OCI-LY3 (cell line): Measurements from ENCODE around the gene CDC42EP5.
A peak's percentile ranks its signal among the peaks of the same experiment; 100 is the strongest.

Experiments used
- H2AFZ ChIP-seq: fragments of 200-600, 300-600 bp; shearing (Covaris generic); 2 replicates; pipeline ENCODE4 v1.6.0; 2014; ENCODE audit warnings: antibody characterized with exemption, low read depth, low read length
- H3K27ac ChIP-seq: fragments of 200-600, 300-600 bp; sonication (generic); 2 replicates; pipeline ENCODE4 v1.5.1; 2014; ENCODE audit warnings: mild to moderate bottlenecking, low read length, moderate library complexity, mixed read lengths
- H3K27me3 ChIP-seq: fragments of 200-600, 300-600 bp; sonication (generic); 2 replicates; pipeline ENCODE4 v1.6.1; 2014; ENCODE audit warnings: low read depth, low read length, mixed read lengths
- H3K36me3 ChIP-seq: fragments of 200-600, 300-600 bp; sonication (generic); replicated peaks from 2 replicates; pipeline ENCODE3; 2014; ENCODE audit warnings: low read depth, low read length, mixed read lengths
- H3K4me1 ChIP-seq: fragments of 300-600, 200-600 bp; sonication (generic); 2 replicates; pipeline ENCODE4 v1.6.1; 2014; ENCODE audit warnings: low read length, mixed read lengths
- H3K4me2 ChIP-seq: fragments of 200-600, 300-600 bp; sonication (generic); 2 replicates; pipeline ENCODE4 v1.6.1; 2014; ENCODE audit warnings: low read length, mixed read lengths
- H3K4me3 ChIP-seq: fragments of 300-600, 200-600 bp; sonication (generic); 2 replicates; pipeline ENCODE4 v1.5.1; 2014; ENCODE audit warnings: antibody characterized with exemption, mild to moderate bottlenecking, low read length, moderate library complexity
- H3K79me2 ChIP-seq: fragments of 300-600, 200-600 bp; shearing (Covaris generic); 2 replicates; pipeline ENCODE4 v1.6.1; 2014; ENCODE audit warnings: mild to moderate bottlenecking, low read length, mixed read lengths
- H3K9ac ChIP-seq: fragments of 300-600, 200-600 bp; shearing (Covaris generic); 2 replicates; pipeline ENCODE4 v1.6.0; 2014; ENCODE audit warnings: mild to moderate bottlenecking, low read length, moderate library complexity
- H3K9me3 ChIP-seq: fragments of 200-600, 300-600 bp; shearing (Covaris generic); 2 replicates; pipeline ENCODE4 v1.6.1; 2014; ENCODE audit warnings: low read length, mixed read lengths; ENCODE audit not compliant: insufficient read depth
- H4K20me1 ChIP-seq: fragments of 200-600, 300-600 bp; sonication (generic); 2 replicates; pipeline ENCODE4 v1.6.1; 2016; ENCODE audit warnings: low read length, mixed read lengths; ENCODE audit not compliant: insufficient read depth
- CTCF ChIP-seq: fragments of 200-600, 300-600 bp; sonication (generic); IDR thresholded peaks from 2 replicates; pipeline ENCODE4 v1.5.1; 2014; ENCODE audit warnings: antibody characterized with exemption, low read length, low read depth
- EZH2phosphoT487 ChIP-seq: fragments of 200-600 bp; shearing (Covaris generic); IDR thresholded peaks from 2 replicates; pipeline ENCODE4 v1.6.1; 2018; ENCODE audit warnings: antibody characterized with exemption, mixed run types, low read depth

The CDC42EP5 gene

GRCh38 chr19:54473071-54473891 lies at the start of gene CDC42EP5:
Gene CDC42EP5, minus strand, starts transcription at chr19:54473296. Its CDS starts 7,749 bp downstream, at chr19:54465547.
- no peak within 1 kb of the TSS for H3K27ac ChIP-seq

GRCh38 chr19:54521860-54522513 lies 48.9 kb upstream of the CDC42EP5 start:
- 0 out of 2 replicates have a peak, but pooled peaks cover 3% of the 10 kb centered on the region for H4K20me1 ChIP-seq
- H3K9me3 ChIP-seq: no peaks in the 10 kb centered on the region
- peaks cover 59% of the 10 kb centered on the region for H3K4me1 ChIP-seq
- no peak overlapping the region for H2AFZ ChIP-seq
- no peaks in the 10 kb centered on the region for H3K79me2 ChIP-seq
- no peaks in the 10 kb centered on the region for H3K36me3 ChIP-seq
- no peak for TF ChIP-seq CTCF
- no peak for TF ChIP-seq EZH2phosphoT487
- no peak overlapping the region for H3K27ac ChIP-seq
- H3K4me3 ChIP-seq: peak overlapping the region; percentile 64
- peaks cover 62% of the 10 kb centered on the region for H3K27me3 ChIP-seq
- no peak overlapping the region for H3K9ac ChIP-seq
- peak overlapping the region; percentile 93 for H3K4me2 ChIP-seq

More at GRCh38 chr19:54473071-54473891, at the start of gene CDC42EP5:
- no peak within 1 kb of the TSS for H3K4me2 ChIP-seq
- no peaks in the 10 kb centered on the region for H3K36me3 ChIP-seq
- no peaks in the 10 kb centered on the region for H4K20me1 ChIP-seq
- no peak for TF ChIP-seq EZH2phosphoT487
- no peak for TF ChIP-seq CTCF
- no peak within 1 kb of the TSS for H3K9ac ChIP-seq
- 0 out of 2 replicates have a peak, but pooled peaks cover 5% of the 10 kb centered on the region for H3K4me1 ChIP-seq
- H3K4me3 ChIP-seq: no peak within 1 kb of the TSS
- H3K27me3 ChIP-seq: peaks cover 34% of the 10 kb centered on the region
- no peaks in the 10 kb centered on the region for H3K79me2 ChIP-seq
- no peaks in the 10 kb centered on the region for H3K9me3 ChIP-seq
- H2AFZ ChIP-seq: 0 out of 2 replicates have a peak within 1 kb of the TSS, but pooled peaks have one; percentile 33

- H3K27me3 ChIP-seq: peaks cover 69% of the 10 kb centered on the region
- no peak overlapping the region; the same call in 1 of the 2 replicates for H3K27ac ChIP-seq
- TF ChIP-seq EZH2phosphoT487: no peak
- TF ChIP-seq CTCF: no peak
- peak overlapping the region; percentile 30; the same call in 1 of the 2 replicates for H3K9ac ChIP-seq
- no peaks in the 10 kb centered on the region for H3K79me2 ChIP-seq
- peak overlapping the region; percentile 64 for H3K4me3 ChIP-seq
- peak overlapping the region; percentile 41; the same call in 1 of the 2 replicates for H2AFZ ChIP-seq
- 0 out of 2 replicates have a peak, but pooled peaks cover 3% of the 10 kb centered on the region for H4K20me1 ChIP-seq
- H3K4me2 ChIP-seq: peak overlapping the region; percentile 93
- H3K4me1 ChIP-seq: peaks cover 59% of the 10 kb centered on the region
- H3K9me3 ChIP-seq: no peaks in the 10 kb centered on the region
- H3K36me3 ChIP-seq: no peaks in the 10 kb centered on the region
These were observed 48.1 kb upstream of the CDC42EP5 start for GRCh38 chr19:54521022-54521859.
